ENCODE results near the gene ERFE. TPM values are rescaled to one million over a fixed set of nuclear protein-coding genes. Genes with fewer than 3 reads are reported as not detected.

ERFE gene
- total RNA-seq, 4 donors from 2014 or later, result 0.19 TPM; not detected in 3

DNA sequence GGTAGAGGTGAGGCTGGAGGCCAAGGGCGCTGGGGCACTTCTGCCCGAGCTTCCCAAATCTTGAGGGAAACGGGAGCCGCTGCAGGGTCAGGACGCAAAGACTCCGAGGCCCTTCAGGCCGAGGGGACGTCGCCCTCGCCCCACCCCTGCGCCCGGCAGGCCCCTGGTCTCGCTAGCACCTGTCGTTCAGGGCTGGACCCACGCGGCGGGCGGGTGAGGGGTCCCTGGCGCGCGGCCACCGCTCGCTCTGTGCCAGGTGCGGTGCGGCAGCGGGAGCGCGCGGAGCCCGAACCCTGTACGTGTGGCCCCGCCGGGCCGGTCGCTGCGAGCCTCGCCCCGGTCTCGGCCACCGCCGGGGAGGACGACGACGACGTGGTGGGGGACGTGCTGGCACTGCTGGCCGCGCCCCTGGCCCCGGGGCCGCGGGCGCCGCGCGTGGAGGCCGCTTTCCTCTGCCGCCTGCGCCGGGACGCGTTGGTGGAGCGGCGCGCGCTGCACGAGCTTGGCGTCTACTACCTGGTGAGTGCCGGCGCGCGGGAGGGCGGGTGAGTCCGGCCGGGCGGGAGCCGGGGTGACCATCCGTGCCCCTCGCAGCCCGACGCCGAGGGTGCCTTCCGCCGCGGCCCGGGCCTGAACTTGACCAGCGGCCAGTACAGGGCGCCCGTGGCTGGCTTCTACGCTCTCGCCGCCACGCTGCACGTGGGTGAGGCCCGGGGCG is 4.9 kb downstream of the ERFE start:
- Histone ChIP-seq H3K4me3 (peak overlapping the region in 3 of 4 donors; percentile 9 to 55 (median 33)), H3K36me3 (peaks cover 0 to 24% (median 6%) of the 10 kb centered on the region in 3 donors), H3K27me3 (peaks cover 0 to 63% (median 7%) of the 10 kb centered on the region in 4 donors), H3K27ac (no peak overlapping the region), H3K4me1 (peaks cover 0 to 28% (median 18%) of the 10 kb centered on the region in 3 donors), H3K9me3 (no peaks in the 10 kb centered on the region)
- WGBS, 2 donors, result 0% methylated on average over 2 of the region's 95 CpGs; no CpG with 5 or more reads in 1 of the 2 donors
- TF ChIP-seq POLR2A (IDR thresholded peaks at IDR 0.05), result no peak
- TF ChIP-seq, protein P1, sequence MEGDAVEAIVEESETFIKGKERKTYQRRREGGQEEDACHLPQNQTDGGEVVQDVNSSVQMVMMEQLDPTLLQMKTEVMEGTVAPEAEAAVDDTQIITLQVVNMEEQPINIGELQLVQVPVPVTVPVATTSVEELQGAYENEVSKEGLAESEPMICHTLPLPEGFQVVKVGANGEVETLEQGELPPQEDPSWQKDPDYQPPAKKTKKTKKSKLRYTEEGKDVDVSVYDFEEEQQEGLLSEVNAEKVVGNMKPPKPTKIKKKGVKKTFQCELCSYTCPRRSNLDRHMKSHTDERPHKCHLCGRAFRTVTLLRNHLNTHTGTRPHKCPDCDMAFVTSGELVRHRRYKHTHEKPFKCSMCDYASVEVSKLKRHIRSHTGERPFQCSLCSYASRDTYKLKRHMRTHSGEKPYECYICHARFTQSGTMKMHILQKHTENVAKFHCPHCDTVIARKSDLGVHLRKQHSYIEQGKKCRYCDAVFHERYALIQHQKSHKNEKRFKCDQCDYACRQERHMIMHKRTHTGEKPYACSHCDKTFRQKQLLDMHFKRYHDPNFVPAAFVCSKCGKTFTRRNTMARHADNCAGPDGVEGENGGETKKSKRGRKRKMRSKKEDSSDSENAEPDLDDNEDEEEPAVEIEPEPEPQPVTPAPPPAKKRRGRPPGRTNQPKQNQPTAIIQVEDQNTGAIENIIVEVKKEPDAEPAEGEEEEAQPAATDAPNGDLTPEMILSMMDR (IDR thresholded peaks at IDR 0.05), result no peak
- intact Hi-C loops (cut with DNase I), result no loop called here
- DNase-seq, result no peak

DNA sequence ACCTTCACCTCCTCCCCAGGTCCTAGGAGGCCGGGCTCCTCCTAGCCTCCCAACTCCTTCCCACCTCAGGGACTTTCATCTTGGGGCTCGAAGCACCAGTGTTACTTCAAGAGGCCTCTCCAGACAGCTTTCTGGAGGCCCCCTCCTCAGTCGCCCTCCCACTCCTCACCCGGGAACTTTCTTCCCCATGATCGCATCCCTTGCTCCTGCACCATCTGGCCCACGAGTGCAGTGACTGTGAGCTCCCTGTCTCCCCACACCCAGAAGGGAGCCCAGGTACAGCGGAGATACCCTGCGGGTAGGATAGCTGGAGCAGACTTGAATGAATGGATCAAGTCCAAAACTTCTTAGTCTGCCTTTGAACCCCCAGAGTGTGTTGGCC is 6.1 kb downstream of the ERFE start:
- Histone ChIP-seq H3K9me3 (no peaks in the 10 kb centered on the region), H3K4me3 (no peak overlapping the region), H3K36me3 (peaks cover 0 to 36% (median 11%) of the 10 kb centered on the region in 3 donors), H3K27me3 (peaks cover 0 to 51% (median 7%) of the 10 kb centered on the region in 4 donors), H3K27ac (no peak overlapping the region), H3K4me1 (peaks cover 9 to 30% (median 16%) of the 10 kb centered on the region in 3 donors)
- DNase-seq, result no peak
- no peak for TF ChIP-seq POLR2A (IDR thresholded peaks at IDR 0.05)
- 89% methylated on average over 8 of the region's 8 CpGs for WGBS, 2 donors
- intact Hi-C loops (cut with DNase I), result no loop called here

DNA sequence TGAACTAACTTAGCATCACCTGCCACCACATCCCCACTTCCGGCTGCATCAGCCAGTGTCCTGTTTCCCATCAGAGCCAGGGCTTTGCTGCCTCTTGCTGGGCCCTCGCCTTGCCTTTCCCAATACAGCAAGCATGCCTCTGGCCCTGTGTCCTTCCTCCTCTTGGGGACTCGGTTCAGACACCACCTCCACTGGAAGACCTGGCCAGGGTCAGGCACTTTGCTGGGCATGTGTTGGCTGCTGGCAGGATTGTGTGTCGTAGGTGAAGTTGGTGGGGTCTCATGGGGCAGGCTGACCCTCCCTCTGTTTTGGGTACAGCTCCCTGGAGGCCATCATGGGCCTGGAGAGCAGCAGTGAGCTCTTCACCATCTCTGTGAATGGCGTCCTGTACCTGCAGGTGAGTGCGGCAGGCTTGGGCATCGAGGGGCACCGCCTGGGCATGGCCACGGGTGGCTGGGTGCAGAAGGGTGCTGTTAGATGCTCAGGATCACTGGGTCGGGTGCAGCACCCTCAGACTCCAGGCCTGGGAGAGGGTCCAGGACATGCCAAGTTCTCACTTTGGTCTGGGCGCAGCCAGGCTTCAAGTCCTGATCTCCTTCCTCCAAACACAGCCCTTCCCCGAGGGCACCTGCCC is 6.6 kb downstream of the ERFE start:
- Histone ChIP-seq H3K27ac (no peak overlapping the region), H3K4me3 (no peak overlapping the region), H3K36me3 (peaks cover 0 to 41% (median 15%) of the 10 kb centered on the region in 3 donors), H3K9me3 (no peaks in the 10 kb centered on the region), H3K27me3 (peaks cover 0 to 46% (median 7%) of the 10 kb centered on the region in 4 donors), H3K4me1 (peaks cover 14 to 33% (median 21%) of the 10 kb centered on the region in 3 donors)
- 77 to 96% methylated on average over 2 to 4 of the region's 12 CpGs for WGBS, 2 donors
- intact Hi-C loops (cut with DNase I), result no loop called here
- TF ChIP-seq POLR2A (IDR thresholded peaks at IDR 0.05), result no peak
- TF ChIP-seq, protein P1 (IDR thresholded peaks at IDR 0.05), result no peak
- no peak for DNase-seq

DNA sequence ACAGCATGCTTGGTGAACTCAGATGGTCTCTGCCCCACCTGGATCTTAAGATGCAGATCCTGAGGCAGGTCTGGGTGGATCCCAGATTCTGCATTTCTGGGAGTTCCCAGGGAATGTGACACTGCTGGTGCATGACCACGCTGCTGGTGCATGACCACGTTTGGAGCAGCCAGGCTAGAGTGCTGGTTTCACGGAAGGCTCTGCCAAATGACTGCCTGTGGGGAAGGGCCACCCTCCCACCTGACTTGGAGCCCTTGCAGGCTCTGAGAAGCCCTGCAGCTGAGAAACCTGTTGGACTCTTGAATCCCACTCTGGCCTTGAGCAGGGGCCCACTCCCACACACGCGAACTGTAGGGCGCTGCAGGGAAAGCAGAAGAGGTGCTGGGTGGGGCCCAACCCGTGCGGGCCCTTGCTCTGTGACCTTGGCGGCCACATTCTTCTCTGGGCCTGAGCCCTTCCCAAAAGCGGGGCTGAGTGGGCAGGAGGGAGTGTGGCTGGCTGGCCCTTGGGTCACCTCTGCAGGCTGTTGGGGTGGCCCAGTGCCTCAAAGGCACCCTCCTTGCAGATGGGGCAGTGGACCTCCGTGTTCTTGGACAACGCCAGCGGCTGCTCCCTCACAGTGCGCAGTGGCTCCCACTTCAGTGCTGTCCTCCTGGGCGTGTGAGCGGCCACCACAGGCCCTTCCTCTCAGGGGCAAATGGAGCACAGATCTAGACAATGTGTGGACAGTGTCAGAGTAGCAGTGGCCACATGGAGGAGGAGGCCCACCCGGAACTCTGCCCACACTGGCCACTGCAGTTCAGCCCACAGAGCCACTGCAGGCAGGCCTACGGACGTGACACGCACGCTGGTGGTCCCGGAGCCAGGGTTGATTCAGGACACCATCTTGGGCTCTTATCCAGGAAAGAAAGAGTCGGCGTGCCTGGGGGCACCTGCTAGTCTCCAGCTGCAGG is 7.9 kb downstream of the ERFE start:
- Histone ChIP-seq H3K4me1 (peaks cover 18 to 40% (median 24%) of the 10 kb centered on the region in 3 donors), H3K36me3 (peaks cover 0 to 54% (median 15%) of the 10 kb centered on the region in 3 donors), H3K4me3 (no peak overlapping the region), H3K9me3 (no peaks in the 10 kb centered on the region), H3K27ac (no peak overlapping the region), H3K27me3 (peaks cover 0 to 35% (median 7%) of the 10 kb centered on the region in 4 donors)
- no peak for DNase-seq
- WGBS, 2 donors, result 75 to 86% methylated on average over 11 to 19 of the region's 24 CpGs
- TF ChIP-seq, protein P1 (IDR thresholded peaks at IDR 0.05), result no peak
- TF ChIP-seq POLR2A (IDR thresholded peaks at IDR 0.05), result no peak
- intact Hi-C loops (cut with DNase I), result no loop called here

DNA sequence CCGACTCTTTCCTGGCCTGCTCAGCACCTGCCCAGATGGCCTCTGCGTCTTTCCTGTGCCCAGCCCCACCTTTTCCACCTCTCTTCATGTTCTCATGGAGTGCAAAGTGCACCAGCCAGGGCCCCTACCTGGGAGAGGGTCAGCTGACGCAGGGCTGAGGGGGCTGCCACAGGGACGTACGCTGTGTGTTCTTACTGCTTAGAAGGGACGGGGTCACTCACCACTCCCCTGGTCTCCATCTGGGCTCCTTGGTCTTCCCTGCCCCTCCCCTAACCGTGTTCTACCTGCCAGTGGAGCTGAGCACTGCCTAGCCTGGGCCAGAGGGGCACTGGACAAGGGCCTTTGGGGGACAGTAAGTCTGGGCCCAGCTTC is 8.6 kb downstream of the ERFE start:
- 67 to 100% methylated on average over 1 of the region's 7 CpGs for WGBS, 2 donors
- Histone ChIP-seq H3K4me1 (peaks cover 18 to 40% (median 24%) of the 10 kb centered on the region in 3 donors), H3K9me3 (no peaks in the 10 kb centered on the region), H3K27ac (no peak overlapping the region), H3K4me3 (no peak overlapping the region), H3K27me3 (peaks cover 0 to 28% (median 7%) of the 10 kb centered on the region in 4 donors), H3K36me3 (peaks cover 1 to 61% (median 18%) of the 10 kb centered on the region in 3 donors)
- DNase-seq, result no peak
- TF ChIP-seq, protein P1 (IDR thresholded peaks at IDR 0.05), result no peak
- no peak for TF ChIP-seq POLR2A (IDR thresholded peaks at IDR 0.05)
- intact Hi-C loops (cut with DNase I), result no loop called here

Measured in esophagus squamous epithelium (tissue), 5 donors.